ENCODE data around the gene SPECC1L.

GRCh38 chr22:24240381-24240780, 30.2 kb upstream of the SPECC1L start:
- no peak for TF ChIP-seq CTCF (IDR thresholded peaks at IDR 0.05)
- no peak for TF ChIP-seq POLR2A (IDR thresholded peaks at IDR 0.05)
- TF ChIP-seq EP300 (IDR thresholded peaks at IDR 0.05): no peak

Measured in stomach (tissue), 4 donors.